GM12801 (cell line): ENCODE measurements around the gene RNASE9.

Experiments
- TF ChIP-seq, protein P1 (sequence below): IDR thresholded peaks from one replicate; pipeline ENCODE4 v1.5.1; 2011; ENCODE audit warnings: control low read depth; ENCODE audit not compliant: insufficient read length; ENCODE audit errors: extremely low read depth

Gene RNASE9

DNA sequence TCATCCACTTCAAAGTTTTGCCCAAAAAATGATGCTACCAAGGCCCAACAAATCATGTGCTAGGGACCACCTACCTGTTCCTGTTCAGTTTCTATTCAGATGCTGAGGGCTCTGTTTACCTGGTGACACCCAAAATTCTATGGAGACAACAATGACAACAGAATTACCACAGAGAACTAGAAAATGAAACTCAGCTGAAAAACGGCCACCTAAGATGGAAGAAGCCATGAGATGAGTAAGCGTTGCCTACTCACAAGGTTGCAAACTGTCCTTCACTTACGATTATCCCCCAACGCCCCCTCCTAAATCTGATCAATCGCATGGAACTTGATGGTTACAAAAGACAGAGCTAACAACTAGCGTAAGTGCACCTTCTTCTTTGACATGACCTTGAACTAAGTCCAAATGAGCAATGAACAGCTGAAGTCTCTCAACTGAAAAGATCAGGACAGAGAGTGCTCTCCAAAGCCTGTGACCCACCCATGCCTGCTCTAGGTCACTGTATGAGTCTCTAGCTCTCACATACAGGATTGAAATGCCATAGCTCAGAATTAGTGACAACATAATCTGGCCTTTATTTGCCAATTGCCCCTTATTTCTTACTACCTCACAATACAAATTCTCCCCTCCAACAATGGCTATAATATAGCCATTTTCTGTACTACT is 26.8 kb upstream of the RNASE9 start, which contains the start of gene RNASE11:
Gene RNASE11, minus strand, starts transcription at position 513 of the 666 bp plus-strand sequence.
- TF ChIP-seq, protein P1, sequence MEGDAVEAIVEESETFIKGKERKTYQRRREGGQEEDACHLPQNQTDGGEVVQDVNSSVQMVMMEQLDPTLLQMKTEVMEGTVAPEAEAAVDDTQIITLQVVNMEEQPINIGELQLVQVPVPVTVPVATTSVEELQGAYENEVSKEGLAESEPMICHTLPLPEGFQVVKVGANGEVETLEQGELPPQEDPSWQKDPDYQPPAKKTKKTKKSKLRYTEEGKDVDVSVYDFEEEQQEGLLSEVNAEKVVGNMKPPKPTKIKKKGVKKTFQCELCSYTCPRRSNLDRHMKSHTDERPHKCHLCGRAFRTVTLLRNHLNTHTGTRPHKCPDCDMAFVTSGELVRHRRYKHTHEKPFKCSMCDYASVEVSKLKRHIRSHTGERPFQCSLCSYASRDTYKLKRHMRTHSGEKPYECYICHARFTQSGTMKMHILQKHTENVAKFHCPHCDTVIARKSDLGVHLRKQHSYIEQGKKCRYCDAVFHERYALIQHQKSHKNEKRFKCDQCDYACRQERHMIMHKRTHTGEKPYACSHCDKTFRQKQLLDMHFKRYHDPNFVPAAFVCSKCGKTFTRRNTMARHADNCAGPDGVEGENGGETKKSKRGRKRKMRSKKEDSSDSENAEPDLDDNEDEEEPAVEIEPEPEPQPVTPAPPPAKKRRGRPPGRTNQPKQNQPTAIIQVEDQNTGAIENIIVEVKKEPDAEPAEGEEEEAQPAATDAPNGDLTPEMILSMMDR = no peak

DNA sequence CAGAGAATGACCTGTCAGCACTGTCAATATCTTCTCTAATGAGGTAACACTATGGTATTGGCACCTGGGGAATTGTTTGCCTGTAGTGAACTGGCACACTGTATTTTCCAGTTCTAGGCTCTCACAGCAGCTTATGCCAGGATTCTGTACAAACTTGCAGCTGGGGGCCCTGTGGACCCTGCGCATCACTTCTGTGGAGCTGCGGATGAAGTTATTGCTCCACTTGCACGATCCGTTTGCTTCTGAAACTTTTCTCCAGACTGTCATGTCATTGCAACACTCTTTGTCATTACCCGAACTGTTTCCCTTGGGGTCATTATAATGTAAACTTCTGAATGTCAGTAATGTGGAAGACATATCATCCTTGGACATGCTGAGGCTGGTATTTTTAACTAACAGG is 23.1 kb upstream of the RNASE9 start:
- TF ChIP-seq, protein P1 = no peak

DNA sequence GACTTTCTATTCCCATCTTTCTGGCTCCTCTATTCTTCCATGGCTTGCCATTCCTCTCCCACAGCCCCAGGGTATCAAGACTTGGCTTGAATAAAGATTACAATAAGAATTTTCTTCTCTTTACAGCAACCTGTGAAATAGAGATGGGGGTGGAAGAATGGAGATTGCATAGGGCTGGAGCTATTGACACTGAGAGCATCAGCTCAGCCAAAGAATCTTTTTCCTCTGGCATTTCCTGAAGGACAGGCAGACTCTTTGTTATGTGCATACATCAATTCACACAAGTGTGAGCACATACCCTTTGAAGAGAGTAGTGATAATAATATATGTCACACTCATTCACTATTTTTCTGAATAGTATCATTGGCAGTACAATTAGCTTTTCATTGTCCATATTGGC is 22.3 kb upstream of the RNASE9 start:
- TF ChIP-seq, protein P1 = no peak

DNA sequence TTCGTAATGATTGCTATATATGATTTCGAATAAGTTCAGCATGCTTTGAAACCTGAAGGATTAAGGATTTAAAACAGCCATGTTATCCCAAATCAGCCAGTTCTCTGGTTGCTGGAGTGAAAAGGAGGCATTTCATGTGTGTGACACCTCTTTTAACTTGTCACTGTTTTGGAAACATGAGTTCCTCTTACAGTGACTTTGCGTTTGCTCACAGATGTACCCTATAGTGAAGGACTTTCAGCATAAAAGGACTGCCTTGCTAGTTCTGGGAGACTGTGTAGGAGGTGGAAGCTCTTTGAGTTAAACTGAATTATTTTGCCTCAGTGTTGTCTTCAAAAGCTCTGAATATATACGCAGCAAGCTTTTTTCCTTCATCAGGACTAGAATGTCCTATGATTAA is 19.4 kb upstream of the RNASE9 start:
- TF ChIP-seq, protein P1 = no peak

DNA sequence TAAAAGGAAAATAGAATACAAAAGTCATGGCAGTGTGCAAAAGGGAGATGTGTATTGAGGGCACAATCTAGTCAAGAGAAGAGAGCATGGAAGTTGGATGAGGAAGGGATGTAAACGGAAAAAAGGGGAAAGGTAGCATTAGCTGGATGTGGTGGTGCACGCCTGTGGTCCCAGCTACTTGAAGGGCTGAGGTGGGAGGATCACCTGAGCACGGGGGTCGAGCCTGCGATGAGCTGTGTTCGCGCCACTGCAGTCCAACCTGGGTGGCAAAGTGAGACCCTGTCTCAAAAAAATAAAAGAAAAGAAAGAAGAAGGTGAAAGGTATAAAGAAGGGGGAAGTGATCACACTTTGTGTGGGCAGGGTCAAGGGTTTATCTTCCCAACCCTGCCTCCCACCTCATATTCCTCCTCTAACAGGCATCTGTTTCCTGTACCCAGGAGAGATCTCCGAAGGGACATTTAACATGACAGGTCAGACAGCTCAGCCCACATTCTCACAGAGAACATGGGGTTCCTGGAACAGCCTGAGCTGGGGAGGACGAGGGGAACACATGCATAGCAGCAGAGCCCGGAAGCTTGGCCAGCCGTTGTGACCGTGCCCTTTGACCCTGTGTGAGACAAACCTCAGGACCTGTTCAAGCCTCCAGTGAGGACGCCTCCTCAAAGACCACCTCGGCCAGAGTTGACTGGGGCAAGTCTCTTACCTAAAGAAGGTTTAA is 18.1 kb upstream of the RNASE9 start:
- TF ChIP-seq, protein P1 = no peak

DNA sequence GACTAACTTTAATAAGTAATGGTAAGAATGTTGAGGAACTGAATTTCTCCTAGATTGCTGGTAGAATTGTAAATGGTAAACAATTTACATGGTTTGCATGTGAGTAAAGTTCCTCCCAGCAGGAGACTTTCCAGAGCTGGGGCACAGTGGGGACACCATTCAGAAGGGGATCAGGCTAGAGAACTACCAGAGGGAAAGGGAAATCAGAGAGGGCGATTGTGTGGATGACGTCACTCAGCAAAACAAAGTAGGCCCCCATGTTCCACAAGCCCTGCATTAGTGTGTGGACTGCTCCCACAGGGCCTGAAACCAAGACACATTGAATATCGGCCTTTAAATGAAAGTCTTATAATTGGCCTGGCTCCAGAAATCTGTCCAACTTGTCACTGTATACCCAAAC is 17.5 kb upstream of the RNASE9 start:
- TF ChIP-seq, protein P1 = no peak

DNA sequence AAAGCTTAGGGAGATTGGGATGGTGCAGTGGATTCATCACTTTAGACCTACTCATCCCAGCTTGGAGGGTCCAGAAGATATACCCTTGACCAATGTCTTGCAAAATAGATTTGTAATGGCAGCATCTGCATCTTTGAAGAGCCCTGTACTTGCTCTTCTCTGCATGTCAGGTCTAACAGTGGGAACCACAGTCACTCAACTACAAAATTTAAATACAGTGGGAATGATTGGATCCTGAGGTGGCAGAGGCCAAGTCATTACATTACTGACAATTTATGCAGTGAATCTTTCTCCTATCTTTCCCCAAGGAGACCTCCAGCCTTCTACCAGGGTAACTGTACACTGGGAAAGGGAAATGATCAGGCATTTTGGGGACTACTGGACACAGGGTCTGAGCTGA is 8.2 kb upstream of the RNASE9 start:
- TF ChIP-seq, protein P1 = no peak
